A673 (cell line): ENCODE results near the gene KATNB1. TPM values are rescaled to one million over a fixed set of nuclear protein-coding genes. Genes with fewer than 3 reads are reported as not detected.

Source experiments
- BruUV-seq: library from RNA; stranded (reverse); fragments of 400-500 nt; replicated peaks from 2 replicates; lab custom pipeline; 2021; lab: Mats Ljungman, UMichigan
- CTCF ChIA-PET: fragments of 300-600 bp; sonication (Branson Sonifier 250); formaldehyde crosslinking; loops from one replicate; lab custom pipeline; 2022; ENCODE audit warnings: antibody characterized with exemption; lab: Charles Lee
- POLR2A ChIA-PET: fragments of 300-600 bp; sonication (Branson Sonifier 250); formaldehyde crosslinking; loops from one replicate; lab custom pipeline; 2022; ENCODE audit warnings: antibody characterized with exemption; ENCODE audit not compliant: low non-redundant PET; lab: Charles Lee
- DNase-seq: peaks from one replicate; pipeline ENCODE4 v3.0.0-alpha.2; 2015; ENCODE audit warnings: low spot score
- H3K27ac ChIP-seq: fragments of 200-600 bp; sonication (generic); 2 replicates; pipeline ENCODE4 v1.5.1; 2016; ENCODE audit warnings: mixed run types, low read depth, mild to moderate bottlenecking, mixed read lengths, antibody characterized with exemption, low read length; ENCODE audit not compliant: poor library complexity, severe bottlenecking
- H3K27me3 ChIP-seq: fragments of 200-600 bp; sonication (generic); replicated peaks from 2 replicates; pipeline ENCODE4 v1.6.1; 2017; ENCODE audit warnings: mixed run types, low read depth, mild to moderate bottlenecking, mixed read lengths, antibody characterized with exemption, low read length; ENCODE audit not compliant: insufficient read depth, poor library complexity
- H3K36me3 ChIP-seq: fragments of 200-600 bp; sonication (generic); 2 replicates; pipeline ENCODE4 v1.6.1; 2016; ENCODE audit warnings: mixed run types, mild to moderate bottlenecking, mixed read lengths, antibody characterized with exemption, low read length; ENCODE audit not compliant: insufficient read depth, poor library complexity, severe bottlenecking
- H3K4me1 ChIP-seq: fragments of 200-600 bp; sonication (generic); 2 replicates; pipeline ENCODE4 v1.6.1; 2017; ENCODE audit warnings: mixed run types, mild to moderate bottlenecking, mixed read lengths, antibody characterized with exemption, low read length; ENCODE audit not compliant: insufficient read depth, poor library complexity, severe bottlenecking
- H3K4me3 ChIP-seq: fragments of 200-600 bp; sonication (generic); 2 replicates; pipeline ENCODE4 v1.5.1; 2016; ENCODE audit warnings: low read depth, mixed run types, mild to moderate bottlenecking, mixed read lengths, low read length; ENCODE audit not compliant: poor library complexity, severe bottlenecking
- H3K9me3 ChIP-seq: fragments of 200-600 bp; sonication (generic); 2 replicates; pipeline ENCODE4 v1.6.1; 2016; ENCODE audit warnings: mixed run types, low read depth, mild to moderate bottlenecking, mixed read lengths, antibody characterized with exemption, low read length; ENCODE audit not compliant: poor library complexity, severe bottlenecking
- CTCF ChIP-seq: fragments of 300-800, 200-600 bp; sonication (generic); conservative IDR thresholded peaks from 2 replicates; pipeline ENCODE4 v1.5.1; 2017; ENCODE audit warnings: low read depth, mild to moderate bottlenecking, antibody characterized with exemption, low read length, moderate library complexity, mixed read lengths
- EZH2 ChIP-seq: fragments of 200-600 bp; sonication (generic); IDR thresholded peaks from 2 replicates; pipeline ENCODE4 v1.6.1; 2017; ENCODE audit warnings: borderline replicate concordance, low read depth, mild to moderate bottlenecking, mixed read lengths, antibody characterized with exemption, low read length; ENCODE audit not compliant: poor library complexity, severe bottlenecking
- intact Hi-C: fragments of 100-400 bp; cut with micrococcal nuclease; formaldehyde crosslinking; loops from one replicate; pipeline ENCODE4 v1.10.0; 2022; ENCODE audit not compliant: unreplicated experiment
- total RNA-seq: library from RNA; stranded (reverse); gene quantifications from 2 replicates; pipeline ENCODE4 v1.2.3, GENCODE V29; 2021

KATNB1 gene
- total RNA-seq, 1 experiment from 2014 or later, result 55.7 TPM

DNA sequence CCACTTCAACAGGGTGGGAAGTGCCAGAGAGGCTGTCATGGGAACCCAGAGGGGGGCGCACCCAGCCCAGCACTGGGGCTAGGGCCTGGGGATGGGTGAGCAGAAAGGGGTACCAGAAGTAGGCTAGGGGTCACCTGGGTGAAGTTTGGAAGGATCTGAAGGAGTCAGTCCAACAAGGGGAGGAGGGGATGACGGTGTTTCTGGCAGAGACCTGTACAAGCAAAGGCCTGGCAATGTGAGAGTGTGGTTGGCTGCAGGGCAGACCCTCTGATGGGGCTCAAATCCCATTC is 13.4 kb upstream of the KATNB1 start:
- DNase-seq, result no peak
- H3K4me3 ChIP-seq, result no peak overlapping the region
- intact Hi-C loops, result no loop called here
- ChIA-PET POLR2A (no interaction called here), CTCF (no interaction called here)
- no peaks in the 10 kb centered on the region for H3K9me3 ChIP-seq
- TF ChIP-seq CTCF (no peak), EZH2 (no peak)
- H3K36me3 ChIP-seq, result no peaks in the 10 kb centered on the region
- no TSS peak for BruUV-seq
- no peak overlapping the region for H3K27ac ChIP-seq
- no peaks in the 10 kb centered on the region for H3K4me1 ChIP-seq
- no peaks in the 10 kb centered on the region for H3K27me3 ChIP-seq

DNA sequence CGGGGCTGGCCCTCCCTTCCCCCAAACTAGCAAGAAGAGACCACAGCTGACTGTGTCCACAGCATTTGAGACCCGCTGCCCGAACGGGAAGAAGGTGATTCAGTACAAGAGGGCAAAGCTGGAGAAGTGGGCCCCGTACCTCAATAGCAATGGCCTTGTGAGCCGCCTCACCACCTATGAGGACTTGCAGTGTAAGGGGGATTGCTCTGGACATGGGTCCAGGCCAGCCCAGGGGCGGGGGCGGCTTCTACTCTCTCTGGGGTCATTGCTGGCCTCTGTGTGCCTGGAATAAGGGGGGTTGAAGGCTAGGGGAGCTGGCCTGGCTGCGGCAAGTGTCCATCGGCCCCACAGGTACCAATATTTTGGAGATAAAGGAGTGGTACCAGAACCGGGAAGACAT is 12.9 kb upstream of the KATNB1 start:
- DNase-seq, result no peak
- CTCF ChIA-PET, result no interaction called here
- no peaks in the 10 kb centered on the region for H3K4me1 ChIP-seq

DNA sequence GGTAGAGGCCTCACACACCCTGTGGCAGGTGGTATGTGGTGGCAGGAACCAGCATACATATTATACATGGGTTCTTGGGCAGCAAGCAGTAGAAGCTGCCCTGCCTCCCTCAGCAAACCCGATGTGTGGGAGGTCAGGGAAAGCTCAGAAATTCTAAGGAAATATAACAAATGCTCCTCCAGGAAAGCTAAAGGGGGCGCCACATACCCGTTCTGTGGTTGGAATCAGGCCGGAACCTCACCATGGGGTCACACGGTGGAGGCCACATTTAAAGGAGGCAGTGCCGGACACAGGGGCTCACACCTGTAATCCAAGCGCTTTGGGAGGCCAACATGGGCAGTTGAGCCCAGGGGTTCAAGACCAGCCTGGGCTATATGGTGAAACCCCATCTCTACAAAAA is 12.4 kb upstream of the KATNB1 start:
- no peaks in the 10 kb centered on the region for H3K9me3 ChIP-seq
- BruUV-seq, result no TSS peak
- CTCF ChIA-PET, result no interaction called here
- no peaks in the 10 kb centered on the region for H3K27me3 ChIP-seq
- no peaks in the 10 kb centered on the region for H3K4me1 ChIP-seq
- POLR2A ChIA-PET, result no interaction called here
- H3K36me3 ChIP-seq, result no peaks in the 10 kb centered on the region
- DNase-seq, result no peak
- no peak for TF ChIP-seq EZH2
- TF ChIP-seq CTCF, result no peak
- no peak overlapping the region for H3K27ac ChIP-seq
- no peak overlapping the region for H3K4me3 ChIP-seq
- intact Hi-C loops, result no loop called here

More for the DNA sequence above, 12.9 kb upstream of the KATNB1 start:
- H3K36me3 ChIP-seq, result no peaks in the 10 kb centered on the region
- H3K9me3 ChIP-seq, result no peaks in the 10 kb centered on the region
- no peak overlapping the region for H3K27ac ChIP-seq
- H3K27me3 ChIP-seq, result no peaks in the 10 kb centered on the region
- POLR2A ChIA-PET, result no interaction called here
- no TSS peak for BruUV-seq
- intact Hi-C loops, result no loop called here
- H3K4me3 ChIP-seq, result no peak overlapping the region
- no peak for TF ChIP-seq EZH2

GRCh38 chr16:57724531-57724930 is 11.0 kb upstream of the KATNB1 start:
- no peak for DNase-seq
- Histone ChIP-seq H3K4me3 (no peak overlapping the region), H3K9me3 (no peaks in the 10 kb centered on the region), H3K4me1 (no peaks in the 10 kb centered on the region), H3K27me3 (no peaks in the 10 kb centered on the region), H3K27ac (no peak overlapping the region), H3K36me3 (no peaks in the 10 kb centered on the region)
- CTCF ChIA-PET, result no interaction called here
- BruUV-seq, result no TSS peak
- intact Hi-C loops, result no loop called here
- POLR2A ChIA-PET, result no interaction called here
- TF ChIP-seq CTCF, result no peak
- no peak for TF ChIP-seq EZH2
